Measurements from ENCODE around the gene MED10.

GRCh38 chr5:6376974-6377520 lies 1.3 kb downstream of the MED10 start:
- TF ChIP-seq CTCF (IDR thresholded peaks at IDR 0.05) (no peak), POLR2A (IDR thresholded peaks at IDR 0.05) (no peak)

Data from thyroid gland (tissue), 4 donors.